ENCODE results near the gene RAD21L1. TPM values are rescaled to one million over a fixed set of nuclear protein-coding genes. Genes with fewer than 3 reads are reported as not detected.

The RAD21L1 gene
- total RNA-seq, 4 donors from 2014 or later: not detected

- no peaks in the 10 kb centered on the region for H3K27me3 ChIP-seq
- H3K4me3 ChIP-seq: no peak overlapping the region
- no peak for DNase-seq
- H3K27ac ChIP-seq: no peak overlapping the region
- H3K36me3 ChIP-seq: no peaks in the 10 kb centered on the region
- no peaks in the 10 kb centered on the region for H3K9me3 ChIP-seq
- TF ChIP-seq CTCF (IDR thresholded peaks at IDR 0.05) (no peak), POLR2A (IDR thresholded peaks at IDR 0.05) (no peak)
- H3K4me1 ChIP-seq: no peaks in the 10 kb centered on the region
These were observed 50.1 kb downstream of the RAD21L1 start for GRCh38 chr20:1275919-1276318.

- H3K4me1 ChIP-seq: peaks cover 0 to 9% (median 0%) of the 10 kb centered on the region in 4 donors
- no peak for TF ChIP-seq CTCF (IDR thresholded peaks at IDR 0.05)
- no peak for TF ChIP-seq POLR2A (IDR thresholded peaks at IDR 0.05)
- H3K27me3 ChIP-seq: no peaks in the 10 kb centered on the region
- H3K36me3 ChIP-seq: no peaks in the 10 kb centered on the region
- no peak overlapping the region for H3K27ac ChIP-seq
- H3K4me3 ChIP-seq: no peak overlapping the region
- no peaks in the 10 kb centered on the region for H3K9me3 ChIP-seq
- DNase-seq: no peak
These were observed 51.9 kb downstream of the RAD21L1 start for GRCh38 chr20:1277529-1278322.

- Histone ChIP-seq H3K4me1 (peaks cover 0 to 9% (median 0%) of the 10 kb centered on the region in 4 donors), H3K27ac (no peak overlapping the region), H3K9me3 (no peaks in the 10 kb centered on the region), H3K4me3 (no peak overlapping the region), H3K36me3 (no peaks in the 10 kb centered on the region), H3K27me3 (no peaks in the 10 kb centered on the region)
- DNase-seq: no peak
- TF ChIP-seq CTCF (IDR thresholded peaks at IDR 0.05) (no peak), POLR2A (IDR thresholded peaks at IDR 0.05) (no peak)
These were observed 53.1 kb downstream of the RAD21L1 start for GRCh38 chr20:1278993-1279392.

- TF ChIP-seq POLR2A (IDR thresholded peaks at IDR 0.05) (no peak), CTCF (IDR thresholded peaks at IDR 0.05) (no peak)
- no peaks in the 10 kb centered on the region for H3K27me3 ChIP-seq
- no peak overlapping the region for H3K27ac ChIP-seq
- peaks cover 0 to 9% (median 0%) of the 10 kb centered on the region in 4 donors for H3K4me1 ChIP-seq
- H3K4me3 ChIP-seq: no peak overlapping the region
- DNase-seq: no peak
- H3K36me3 ChIP-seq: no peaks in the 10 kb centered on the region
- H3K9me3 ChIP-seq: no peaks in the 10 kb centered on the region
These were observed 54.6 kb downstream of the RAD21L1 start for GRCh38 chr20:1280195-1281102.

GRCh38 chr20:1281279-1282057 lies 55.6 kb downstream of the RAD21L1 start:
- DNase-seq: peak in 1 of 3 donors; percentile 13
- no peaks in the 10 kb centered on the region for H3K9me3 ChIP-seq
- H3K36me3 ChIP-seq: no peaks in the 10 kb centered on the region
- H3K4me3 ChIP-seq: no peak overlapping the region
- H3K27ac ChIP-seq: peak overlapping the region in 1 of 4 donors; percentile 17
- no peaks in the 10 kb centered on the region for H3K27me3 ChIP-seq
- H3K4me1 ChIP-seq: peaks cover 0 to 9% (median 0%) of the 10 kb centered on the region in 4 donors
- TF ChIP-seq CTCF (IDR thresholded peaks at IDR 0.05) (no peak), POLR2A (IDR thresholded peaks at IDR 0.05) (no peak)

Data from Peyer's patch (tissue), 4 donors.